K562 (cell line): Measurements from ENCODE around the gene HSD17B10. TPM values are rescaled to one million over a fixed set of nuclear protein-coding genes. Genes with fewer than 3 reads are reported as not detected.

Source experiments
- ATF7 ChIP-seq: fragments of 450-650 bp; IDR thresholded peaks from 2 replicates; pipeline ENCODE4 v1.7.1; 2014; ENCODE audit warnings: mild to moderate bottlenecking, moderate library complexity
- CTCF ChIP-seq, 3 experiments: IDR thresholded peaks in 2 of 3; conservative IDR thresholded peaks in 1 of 3; 2 replicates each; pipeline ENCODE4 v1.5.1; 2011 to 2012; ENCODE audit warnings: low read length in 3 of 3, mild to moderate bottlenecking in 3 of 3, control low read depth in 2 of 3, improper control_type of control experiment in 1 of 3, inconsistent platforms in 1 of 3, low read depth in 1 of 3, mixed read lengths in 1 of 3, moderate library complexity in 1 of 3; ENCODE audit not compliant: insufficient read depth in 2 of 3
- IRF1 ChIP-seq: sonication (generic); formaldehyde crosslinking; IDR thresholded peaks from 2 replicates; pipeline ENCODE4 v1.8.0; 2022; ENCODE audit warnings: missing genetic modification reagents, mild to moderate bottlenecking, borderline replicate concordance
- KLF13 ChIP-seq: fragments of 450-650 bp; IDR thresholded peaks from 2 replicates; pipeline ENCODE4 v1.6.1; 2016; ENCODE audit warnings: missing genetic modification characterization, low read depth, mild to moderate bottlenecking, missing compliant biosample characterization, moderate library complexity, borderline replicate concordance
- MAX ChIP-seq: sonication (generic); formaldehyde crosslinking; IDR thresholded peaks from 2 replicates; pipeline ENCODE4 v1.9.0; 2022; ENCODE audit warnings: mild to moderate bottlenecking, missing genetic modification reagents
- MNT ChIP-seq, 2 experiments: fragments of 450-650 bp; conservative IDR thresholded peaks; 2 replicates each; pipeline ENCODE4 v1.6.1; 2017; ENCODE audit warnings: mild to moderate bottlenecking in 2 of 2, moderate library complexity in 2 of 2
- MTF1 ChIP-seq: fragments of 250-450 bp; sonication (Bioruptor Pico); IDR thresholded peaks from 2 replicates; pipeline ENCODE4 v1.9.0; 2021; ENCODE audit warnings: moderate library complexity, mild to moderate bottlenecking, inconsistent platforms, borderline replicate concordance
- NFYB ChIP-seq: IDR thresholded peaks from 2 replicates; pipeline ENCODE4 v1.6.1; 2011; ENCODE audit warnings: mild to moderate bottlenecking, moderate library complexity; ENCODE audit not compliant: insufficient read length; ENCODE audit errors: extremely low read depth
- RUNX1 ChIP-seq: sonication (generic); IDR thresholded peaks from 2 replicates; pipeline ENCODE4 v1.6.1; 2016; ENCODE audit warnings: antibody characterized with exemption, low read depth
- SMAD2 ChIP-seq: fragments of 150-350 bp; IDR thresholded peaks from 2 replicates; pipeline ENCODE4 v1.6.1; 2014; ENCODE audit warnings: low read depth, mild to moderate bottlenecking, low read length
- SMAD4 ChIP-seq: fragments of 250-450 bp; sonication (Bioruptor Pico); conservative IDR thresholded peaks from 2 replicates; pipeline ENCODE4 v1.8.0; 2021; ENCODE audit warnings: inconsistent platforms, mild to moderate bottlenecking, moderate library complexity
- SMARCA5 ChIP-seq: fragments of 450-650 bp; IDR thresholded peaks from 2 replicates; pipeline ENCODE4 v1.6.1; 2016
- STAG1 ChIP-seq: sonication (generic); formaldehyde crosslinking; IDR thresholded peaks from 2 replicates; pipeline ENCODE4 v1.5.0; 2020; ENCODE audit warnings: missing genetic modification reagents, borderline replicate concordance
- ZZZ3 ChIP-seq: fragments of 450-650 bp; IDR thresholded peaks from 2 replicates; pipeline ENCODE4 v1.6.1; 2016; ENCODE audit warnings: antibody characterized with exemption, mild to moderate bottlenecking, moderate library complexity
- polyA plus RNA-seq, 8 experiments: library from polyadenylated mRNA; depleted of rRNA in 4 of 8; stranded (reverse) in 5 of 8; unstranded in 3 of 8; fragments of >200 nt; fragmentation: Nextera tagmentation in 2 of 8; fragmentation: Illumina TruSeq in 1 of 8; extraction: Ambion mirVana in 2 of 8; extraction: Trizol in 1 of 8; gene quantifications; 2 replicates each; pipeline versions ENCODE4 v1.2.1 to v1.2.3, GENCODE V29; 2011 to 2014; ENCODE audit warnings: inconsistent platforms in 1 of 8, missing spikeins in 1 of 8
- total RNA-seq, 7 experiments: library from RNA; depleted of rRNA in 6 of 7; stranded (reverse); fragments of >200 nt in 6 of 7; fragmentation: Illumina TruSeq in 2 of 7; extraction: Trizol in 2 of 7; gene quantifications; 2 replicates each; pipeline versions ENCODE4 v1.2.1 to v1.2.3, GENCODE V29; 2011 to 2021; ENCODE audit warnings: low replicate concordance in 1 of 7
- TF ChIP-seq, protein P1 (sequence below): sonication (generic); formaldehyde crosslinking; IDR thresholded peaks from 2 replicates; pipeline ENCODE4 v1.4.0; 2020; ENCODE audit warnings: mild to moderate bottlenecking, missing genetic modification reagents
- TF ChIP-seq, protein P2 (sequence below): fragments of 200-400 bp; formaldehyde crosslinking; IDR thresholded peaks from 2 replicates; pipeline ENCODE4 v1.6.1; 2017; ENCODE audit warnings: mild to moderate bottlenecking, low read depth, low read length, moderate library complexity

HSD17B10 gene
- total and polyA plus RNA-seq, 9 of the 15 experiments (the other 6 are each of a cell fraction or from before 2014, with no cell fraction given): 45.3 to 221 (median 186) TPM

- TF ChIP-seq ZZZ3 (peak; percentile 94), STAG1 (CRISPR knock-in tag) (0 out of 2 replicates have a peak, but pooled peaks have one; percentile 20), MTF1 (CRISPR knock-in tag) (no peak), CTCF (IDR thresholded peaks at IDR 0.05 in 2 of 3, conservative IDR thresholded peaks at IDR 0.05 in 1 of 3; ENCODE audit: insufficient read depth in 2 of 3, low read depth in 1 of 3, low read length in 3 of 3) (no peak), NFYB (no peak), SMAD2 (no peak), KLF13 (tag) (peak; percentile 42; the same call in 1 of the 2 replicates), IRF1 (CRISPR knock-in tag) (no peak), SMAD4 (CRISPR knock-in tag) (peak; percentile 75), RUNX1 (no peak), ATF7 (peak; percentile 99), MNT (conservative IDR thresholded peaks at IDR 0.05) (peak; percentile 49 to 75; a peak in 3 of 4 replicates), MAX (CRISPR knock-in tag) (peak; percentile 61), SMARCA5 (no peak)
- TF ChIP-seq, protein P1, sequence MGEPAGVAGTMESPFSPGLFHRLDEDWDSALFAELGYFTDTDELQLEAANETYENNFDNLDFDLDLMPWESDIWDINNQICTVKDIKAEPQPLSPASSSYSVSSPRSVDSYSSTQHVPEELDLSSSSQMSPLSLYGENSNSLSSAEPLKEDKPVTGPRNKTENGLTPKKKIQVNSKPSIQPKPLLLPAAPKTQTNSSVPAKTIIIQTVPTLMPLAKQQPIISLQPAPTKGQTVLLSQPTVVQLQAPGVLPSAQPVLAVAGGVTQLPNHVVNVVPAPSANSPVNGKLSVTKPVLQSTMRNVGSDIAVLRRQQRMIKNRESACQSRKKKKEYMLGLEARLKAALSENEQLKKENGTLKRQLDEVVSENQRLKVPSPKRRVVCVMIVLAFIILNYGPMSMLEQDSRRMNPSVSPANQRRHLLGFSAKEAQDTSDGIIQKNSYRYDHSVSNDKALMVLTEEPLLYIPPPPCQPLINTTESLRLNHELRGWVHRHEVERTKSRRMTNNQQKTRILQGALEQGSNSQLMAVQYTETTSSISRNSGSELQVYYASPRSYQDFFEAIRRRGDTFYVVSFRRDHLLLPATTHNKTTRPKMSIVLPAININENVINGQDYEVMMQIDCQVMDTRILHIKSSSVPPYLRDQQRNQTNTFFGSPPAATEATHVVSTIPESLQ: peak; percentile 81
- TF ChIP-seq, protein P2, sequence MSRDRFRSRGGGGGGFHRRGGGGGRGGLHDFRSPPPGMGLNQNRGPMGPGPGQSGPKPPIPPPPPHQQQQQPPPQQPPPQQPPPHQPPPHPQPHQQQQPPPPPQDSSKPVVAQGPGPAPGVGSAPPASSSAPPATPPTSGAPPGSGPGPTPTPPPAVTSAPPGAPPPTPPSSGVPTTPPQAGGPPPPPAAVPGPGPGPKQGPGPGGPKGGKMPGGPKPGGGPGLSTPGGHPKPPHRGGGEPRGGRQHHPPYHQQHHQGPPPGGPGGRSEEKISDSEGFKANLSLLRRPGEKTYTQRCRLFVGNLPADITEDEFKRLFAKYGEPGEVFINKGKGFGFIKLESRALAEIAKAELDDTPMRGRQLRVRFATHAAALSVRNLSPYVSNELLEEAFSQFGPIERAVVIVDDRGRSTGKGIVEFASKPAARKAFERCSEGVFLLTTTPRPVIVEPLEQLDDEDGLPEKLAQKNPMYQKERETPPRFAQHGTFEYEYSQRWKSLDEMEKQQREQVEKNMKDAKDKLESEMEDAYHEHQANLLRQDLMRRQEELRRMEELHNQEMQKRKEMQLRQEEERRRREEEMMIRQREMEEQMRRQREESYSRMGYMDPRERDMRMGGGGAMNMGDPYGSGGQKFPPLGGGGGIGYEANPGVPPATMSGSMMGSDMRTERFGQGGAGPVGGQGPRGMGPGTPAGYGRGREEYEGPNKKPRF: no peak
Observed at GRCh38 chrX:53422086-53422860, 11.9 kb downstream of the HSD17B10 start, which contains the start of gene SMC1A (continued).
